SH-SY5Y (cell line): ENCODE measurements around the gene PGK1.

Experiments
- GATA2 ChIP-seq: IDR thresholded peaks from 2 replicates; pipeline ENCODE4 v1.6.1; 2011; ENCODE audit warnings: mild to moderate bottlenecking, low read depth, low read length
- GATA3 ChIP-seq: IDR thresholded peaks from 2 replicates; pipeline ENCODE4 v1.6.1; 2011; ENCODE audit warnings: low read depth, mild to moderate bottlenecking, low read length, moderate library complexity

GRCh38 chrX:78063687-78064086 is 40.4 kb upstream of the PGK1 start:
- no peak for TF ChIP-seq GATA3
- no peak for TF ChIP-seq GATA2
